ENCODE results near the gene CTNNA2.

DNA sequence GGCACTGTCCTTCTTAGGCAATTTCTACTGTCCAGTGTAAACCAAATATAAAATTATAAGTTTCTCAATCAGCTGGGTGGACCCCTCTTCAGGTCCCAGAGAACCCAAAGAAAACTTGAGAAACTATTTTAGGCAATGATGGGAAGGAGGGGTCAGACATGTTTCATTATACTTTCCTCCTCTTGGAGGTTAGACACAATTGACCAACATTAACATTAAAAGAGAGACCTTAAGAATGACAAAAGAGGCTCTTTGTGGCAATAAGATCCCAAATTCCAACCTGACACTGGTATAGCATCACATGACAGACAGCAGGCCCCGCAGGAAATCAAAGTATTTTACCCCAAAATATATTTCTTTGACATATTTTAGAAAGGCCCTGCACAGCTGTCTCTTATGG lies 718.6 kb downstream of the CTNNA2 start:
- no peak for TF ChIP-seq EZH2 (IDR thresholded peaks at IDR 0.05)
- TF ChIP-seq, protein P1, sequence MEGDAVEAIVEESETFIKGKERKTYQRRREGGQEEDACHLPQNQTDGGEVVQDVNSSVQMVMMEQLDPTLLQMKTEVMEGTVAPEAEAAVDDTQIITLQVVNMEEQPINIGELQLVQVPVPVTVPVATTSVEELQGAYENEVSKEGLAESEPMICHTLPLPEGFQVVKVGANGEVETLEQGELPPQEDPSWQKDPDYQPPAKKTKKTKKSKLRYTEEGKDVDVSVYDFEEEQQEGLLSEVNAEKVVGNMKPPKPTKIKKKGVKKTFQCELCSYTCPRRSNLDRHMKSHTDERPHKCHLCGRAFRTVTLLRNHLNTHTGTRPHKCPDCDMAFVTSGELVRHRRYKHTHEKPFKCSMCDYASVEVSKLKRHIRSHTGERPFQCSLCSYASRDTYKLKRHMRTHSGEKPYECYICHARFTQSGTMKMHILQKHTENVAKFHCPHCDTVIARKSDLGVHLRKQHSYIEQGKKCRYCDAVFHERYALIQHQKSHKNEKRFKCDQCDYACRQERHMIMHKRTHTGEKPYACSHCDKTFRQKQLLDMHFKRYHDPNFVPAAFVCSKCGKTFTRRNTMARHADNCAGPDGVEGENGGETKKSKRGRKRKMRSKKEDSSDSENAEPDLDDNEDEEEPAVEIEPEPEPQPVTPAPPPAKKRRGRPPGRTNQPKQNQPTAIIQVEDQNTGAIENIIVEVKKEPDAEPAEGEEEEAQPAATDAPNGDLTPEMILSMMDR (IDR thresholded peaks at IDR 0.05) = no peak

All from neural progenitor cell (in vitro differentiated cells).